Measurements from ENCODE around the gene SMC3. TPM values are rescaled to one million over a fixed set of nuclear protein-coding genes. Genes with fewer than 3 reads are reported as not detected.

Gene SMC3
- total RNA-seq, 4 donors from 2014 or later = 16.2 to 32.4 (median 28.1) TPM

DNA sequence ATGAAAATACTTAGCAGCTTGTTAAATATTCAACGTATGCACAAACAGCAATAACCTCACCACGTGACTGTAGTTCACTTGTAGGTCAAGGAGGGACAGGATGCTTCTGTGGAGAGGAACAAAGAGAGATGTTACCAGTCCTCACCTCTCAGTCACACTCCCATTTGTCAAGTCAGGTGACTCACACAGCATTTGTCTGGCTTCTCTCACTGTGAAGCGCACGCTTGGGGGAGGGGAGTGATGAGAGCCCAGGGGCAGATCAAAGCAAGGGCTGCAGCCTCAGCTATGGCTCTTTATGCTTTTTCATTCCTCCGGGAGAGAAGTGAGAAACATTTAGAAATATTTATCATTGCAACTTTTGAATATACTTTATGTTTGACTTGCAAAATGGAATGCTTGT, 73.8 kb downstream of the SMC3 start:
- no peak for TF ChIP-seq POLR2A (IDR thresholded peaks at IDR 0.05)
- TF ChIP-seq, protein P1, sequence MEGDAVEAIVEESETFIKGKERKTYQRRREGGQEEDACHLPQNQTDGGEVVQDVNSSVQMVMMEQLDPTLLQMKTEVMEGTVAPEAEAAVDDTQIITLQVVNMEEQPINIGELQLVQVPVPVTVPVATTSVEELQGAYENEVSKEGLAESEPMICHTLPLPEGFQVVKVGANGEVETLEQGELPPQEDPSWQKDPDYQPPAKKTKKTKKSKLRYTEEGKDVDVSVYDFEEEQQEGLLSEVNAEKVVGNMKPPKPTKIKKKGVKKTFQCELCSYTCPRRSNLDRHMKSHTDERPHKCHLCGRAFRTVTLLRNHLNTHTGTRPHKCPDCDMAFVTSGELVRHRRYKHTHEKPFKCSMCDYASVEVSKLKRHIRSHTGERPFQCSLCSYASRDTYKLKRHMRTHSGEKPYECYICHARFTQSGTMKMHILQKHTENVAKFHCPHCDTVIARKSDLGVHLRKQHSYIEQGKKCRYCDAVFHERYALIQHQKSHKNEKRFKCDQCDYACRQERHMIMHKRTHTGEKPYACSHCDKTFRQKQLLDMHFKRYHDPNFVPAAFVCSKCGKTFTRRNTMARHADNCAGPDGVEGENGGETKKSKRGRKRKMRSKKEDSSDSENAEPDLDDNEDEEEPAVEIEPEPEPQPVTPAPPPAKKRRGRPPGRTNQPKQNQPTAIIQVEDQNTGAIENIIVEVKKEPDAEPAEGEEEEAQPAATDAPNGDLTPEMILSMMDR (IDR thresholded peaks at IDR 0.05) = no peak
- peaks cover 14 to 22% (median 18%) of the 10 kb centered on the region in 3 donors for H3K4me1 ChIP-seq
- WGBS, 2 donors = 21 to 23% methylated on average over 5 of the region's 5 CpGs
- no peaks in the 10 kb centered on the region for H3K9me3 ChIP-seq
- peaks cover 0 to 57% (median 13%) of the 10 kb centered on the region in 4 donors for H3K27me3 ChIP-seq
- H3K4me3 ChIP-seq = no peak overlapping the region
- intact Hi-C loops (cut with DNase I) = no loop called here
- no peaks in the 10 kb centered on the region for H3K36me3 ChIP-seq
- no peak overlapping the region for H3K27ac ChIP-seq
- no peak for DNase-seq

DNA sequence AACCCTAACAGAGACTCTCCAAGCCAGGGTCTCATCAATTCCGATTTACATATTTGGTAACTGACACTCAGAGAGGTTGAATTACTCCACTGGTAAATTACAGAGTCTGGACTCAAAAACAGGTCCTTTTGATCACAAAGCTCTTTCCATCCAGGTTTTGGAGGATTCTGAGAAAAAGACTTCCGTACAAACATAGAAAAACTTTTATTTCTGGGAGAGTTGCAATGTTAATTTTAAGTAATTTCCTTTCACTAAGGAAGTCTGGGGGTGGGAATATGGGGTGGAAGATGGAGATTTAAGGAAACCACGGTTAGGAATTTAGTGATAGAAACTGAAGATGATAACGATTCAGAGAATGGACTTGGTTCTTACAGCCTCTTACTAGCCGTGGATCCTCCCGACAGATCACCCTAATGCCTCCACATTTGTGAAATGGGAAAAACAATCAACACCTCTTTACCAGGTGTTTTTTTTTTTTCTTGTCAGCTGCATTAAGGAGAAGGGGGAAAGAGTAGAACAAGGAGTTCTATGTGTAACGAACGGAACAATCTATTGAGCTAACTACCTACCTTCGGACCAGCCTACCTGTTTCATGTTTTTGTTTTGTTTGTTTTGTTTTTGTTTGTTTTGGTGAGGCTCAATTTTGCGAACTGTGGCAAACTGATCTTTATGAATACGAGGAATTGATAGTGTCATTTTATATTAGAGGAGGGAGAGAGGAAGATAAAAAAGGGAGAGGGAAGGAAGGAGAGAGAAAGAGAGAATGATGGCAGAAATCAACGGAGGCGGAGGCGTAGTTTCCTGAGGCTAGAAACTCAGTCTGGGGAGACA, 74.9 kb downstream of the SMC3 start:
- no peaks in the 10 kb centered on the region for H3K36me3 ChIP-seq
- 59 to 66% methylated on average over 14 of the region's 14 CpGs for WGBS, 2 donors
- no peak overlapping the region for H3K4me3 ChIP-seq
- no peak for DNase-seq
- peaks cover 0 to 68% (median 15%) of the 10 kb centered on the region in 4 donors for H3K27me3 ChIP-seq
- H3K9me3 ChIP-seq = no peaks in the 10 kb centered on the region
- peaks cover 14 to 22% (median 18%) of the 10 kb centered on the region in 3 donors for H3K4me1 ChIP-seq
- no peak overlapping the region for H3K27ac ChIP-seq
- no peak for TF ChIP-seq POLR2A (IDR thresholded peaks at IDR 0.05)
- TF ChIP-seq, protein P1 (IDR thresholded peaks at IDR 0.05) = no peak
- intact Hi-C loops (cut with DNase I) = no loop called here

DNA sequence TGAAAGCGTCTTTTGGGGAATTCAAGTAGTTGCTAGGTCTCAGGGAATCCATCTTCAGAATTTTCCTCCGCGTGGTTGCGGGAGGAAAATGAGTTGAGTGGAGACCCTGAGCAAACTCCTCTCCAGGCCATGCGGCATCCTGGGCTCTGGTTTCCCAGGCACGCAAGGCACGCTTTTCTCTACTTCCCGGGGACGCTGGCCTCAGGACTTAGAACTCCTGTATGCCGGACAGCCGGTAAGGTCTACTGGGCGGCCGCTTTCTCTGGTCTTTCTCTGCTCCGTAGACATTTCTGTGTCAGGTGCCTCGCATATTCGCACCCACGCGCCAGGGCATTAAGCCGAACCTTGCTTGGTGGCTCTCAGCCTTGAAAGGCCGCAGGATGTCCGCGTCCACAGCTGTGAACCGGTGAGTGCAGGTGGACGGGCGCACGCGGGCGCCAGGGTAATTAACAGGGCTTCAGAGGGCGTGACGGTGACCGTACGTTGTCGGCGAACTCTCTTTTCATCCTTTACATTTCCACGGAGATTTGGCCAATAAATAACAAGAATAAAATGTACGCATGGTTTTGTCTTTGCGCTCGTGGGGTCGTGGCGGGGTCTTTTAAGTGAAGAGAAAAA, 75.6 kb downstream of the SMC3 start:
- H3K27me3 ChIP-seq = peaks cover 0 to 76% (median 15%) of the 10 kb centered on the region in 4 donors
- intact Hi-C loops (cut with DNase I) = no loop called here
- H3K4me1 ChIP-seq = peaks cover 14 to 22% (median 18%) of the 10 kb centered on the region in 3 donors
- H3K36me3 ChIP-seq = no peaks in the 10 kb centered on the region
- DNase-seq = no peak
- H3K9me3 ChIP-seq = no peaks in the 10 kb centered on the region
- WGBS, 2 donors = 12 to 20% methylated on average over 23 to 34 of the region's 40 CpGs
- peak overlapping the region; percentile 35 to 80 (median 50) for H3K4me3 ChIP-seq
- TF ChIP-seq, protein P1 (IDR thresholded peaks at IDR 0.05) = no peak
- TF ChIP-seq POLR2A (IDR thresholded peaks at IDR 0.05) = no peak
- H3K27ac ChIP-seq = no peak overlapping the region

DNA sequence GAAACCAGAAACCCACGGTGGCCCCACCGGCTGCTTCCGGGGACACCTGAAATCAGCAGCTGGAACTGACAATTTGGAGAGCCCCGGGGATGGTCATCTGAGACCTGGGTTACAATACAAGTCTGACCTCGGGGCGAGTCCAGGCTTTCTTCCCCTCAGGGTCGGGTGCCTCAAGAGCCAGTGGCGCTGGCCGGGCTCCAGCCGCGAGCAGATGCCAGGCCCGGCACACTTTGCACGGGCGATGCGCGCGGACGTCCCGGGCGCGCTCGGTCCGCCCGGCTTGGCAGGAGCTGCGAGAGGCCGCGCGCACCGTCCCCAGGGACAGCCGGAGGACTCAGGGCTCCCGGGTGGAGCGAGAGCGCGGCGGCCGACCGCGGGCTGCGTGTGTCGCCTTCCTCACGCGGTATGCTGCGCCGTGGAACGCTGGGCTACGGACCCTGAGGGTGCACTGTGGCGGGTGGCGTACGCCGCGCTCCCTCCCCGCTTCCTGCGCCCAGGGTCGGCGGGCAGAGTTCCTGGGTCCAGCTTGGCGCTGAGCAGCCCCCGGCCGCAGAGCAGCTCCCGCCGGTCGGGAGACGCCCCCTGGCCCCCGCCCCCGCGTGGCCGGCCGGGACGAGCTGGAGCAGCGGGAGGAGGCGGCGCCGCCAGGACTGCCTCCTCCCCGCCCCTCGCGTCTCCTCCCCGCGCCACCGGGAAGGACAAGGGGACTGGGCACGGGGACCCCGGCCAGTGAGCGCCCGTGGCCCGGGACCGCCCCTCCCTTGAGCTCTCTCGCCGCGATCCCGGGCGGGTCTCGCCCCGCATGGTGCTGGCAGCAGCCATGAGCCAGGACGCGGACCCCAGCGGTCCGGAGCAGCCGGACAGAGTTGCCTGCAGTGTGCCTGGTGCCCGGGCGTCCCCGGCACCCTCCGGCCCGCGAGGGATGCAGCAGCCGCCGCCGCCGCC, 76.4 kb downstream of the SMC3 start, which contains the start of gene RBM20:
Gene RBM20 (plus strand): TSS at position 684 of the 945 bp plus-strand sequence. CDS start 119 bp downstream, at position 803.
- H3K27me3 ChIP-seq = peaks cover 0 to 84% (median 15%) of the 10 kb centered on the region in 4 donors
- no peaks in the 10 kb centered on the region for H3K9me3 ChIP-seq
- TF ChIP-seq POLR2A (IDR thresholded peaks at IDR 0.05) = no peak
- TF ChIP-seq, protein P1 (IDR thresholded peaks at IDR 0.05) = no peak
- no peak for DNase-seq
- WGBS, 2 donors = 0 to 4% methylated on average over 10 to 14 of the region's 106 CpGs
- peaks cover 14 to 22% (median 18%) of the 10 kb centered on the region in 3 donors for H3K4me1 ChIP-seq
- H3K4me3 ChIP-seq = peak within 1 kb of the TSS; percentile 35 to 80 (median 50)
- intact Hi-C loops (cut with DNase I) = no loop called here
- no peaks in the 10 kb centered on the region for H3K36me3 ChIP-seq
- H3K27ac ChIP-seq = no peak within 1 kb of the TSS

All from esophagus squamous epithelium (tissue), 5 donors.